Activated gamma-delta T cell (primary cell): Measurements from ENCODE around the gene GPR179.

ENCODE experiments used
- DNase-seq: peaks from one replicate; lab custom pipeline; 2025; lab: John Stamatoyannopoulos, UW

The GPR179 gene

GRCh38 chr17:38342886-38343607 is 709 bp downstream of the GPR179 start:
- DNase-seq, result no peak

GRCh38 chr17:38341035-38341721 is 2.6 kb downstream of the GPR179 start:
- no peak for DNase-seq

- no peak for DNase-seq
Measured at GRCh38 chr17:38339891-38340290, 3.9 kb downstream of the GPR179 start.

GRCh38 chr17:38338535-38338934 is 5.2 kb downstream of the GPR179 start:
- no peak for DNase-seq

- no peak for DNase-seq
Measured at GRCh38 chr17:38338053-38338452, 5.7 kb downstream of the GPR179 start.

- DNase-seq, result no peak
Measured at GRCh38 chr17:38336838-38337237, 6.9 kb downstream of the GPR179 start.

- no peak for DNase-seq
Measured at GRCh38 chr17:38334480-38335364, 9.0 kb downstream of the GPR179 start.

GRCh38 chr17:38333635-38334295 is 10.0 kb downstream of the GPR179 start:
- no peak for DNase-seq

- DNase-seq, result no peak
Measured at GRCh38 chr17:38332735-38333134, 11.0 kb downstream of the GPR179 start.

GRCh38 chr17:38330941-38331411 is 12.8 kb downstream of the GPR179 start:
- DNase-seq, result no peak

GRCh38 chr17:38329808-38330730 is 13.7 kb downstream of the GPR179 start:
- DNase-seq, result no peak

GRCh38 chr17:38329284-38329683 is 14.5 kb downstream of the GPR179 start:
- no peak for DNase-seq

- no peak for DNase-seq
Measured at GRCh38 chr17:38328620-38329019, 15.1 kb downstream of the GPR179 start.

GRCh38 chr17:38327936-38328335 is 15.8 kb downstream of the GPR179 start:
- DNase-seq, result no peak

- no peak for DNase-seq
Measured at GRCh38 chr17:38326996-38327792, 16.6 kb downstream of the GPR179 start.

GRCh38 chr17:38325221-38325851 is 18.4 kb downstream of the GPR179 start:
- DNase-seq, result no peak

- DNase-seq, result no peak
Measured at GRCh38 chr17:38324772-38325171, 19.0 kb downstream of the GPR179 start.

GRCh38 chr17:38324141-38324697 is 19.5 kb downstream of the GPR179 start:
- no peak for DNase-seq

- DNase-seq, result no peak
Measured at GRCh38 chr17:38322897-38323296, 20.9 kb downstream of the GPR179 start.
